Lung (tissue), 12 donors: Measurements from ENCODE around the gene RPS6KA2. TPM values are rescaled to one million over a fixed set of nuclear protein-coding genes. Genes with fewer than 3 reads are reported as not detected.
A peak's percentile ranks its signal among the peaks of the same experiment; 100 is the strongest.

ENCODE experiments used
- ATAC-seq: fragments of 200-7000 bp; cut with Tn5 transposase; one replicate; pipeline ENCODE4 v1.9.1; 2020; ENCODE audit warnings: moderate number of reproducible peaks; ENCODE audit not compliant: insufficient read depth, low FRiP score
- DNase-seq, 3 donors: peaks; one replicate each; pipeline ENCODE4 v3.0.0-alpha.2; 2013 to 2017
- H3K27ac ChIP-seq, 2 donors: one replicate each; pipeline ENCODE4 v1.5.1; 2013; ENCODE audit warnings: mild to moderate bottlenecking in 2 of 2, moderate library complexity in 2 of 2, control low read depth in 1 of 2, inconsistent platforms in 1 of 2, low read depth in 1 of 2, low read length in 1 of 2
- H3K27me3 ChIP-seq, 3 donors: one replicate each; pipeline ENCODE4 v1.5.1; 2013; ENCODE audit warnings: low read length in 2 of 3; ENCODE audit not compliant: control insufficient read depth in 3 of 3, insufficient read depth in 3 of 3
- H3K36me3 ChIP-seq, 4 donors: one replicate each; pipeline ENCODE4 v1.5.1; 2013; ENCODE audit warnings: low read length in 4 of 4, mild to moderate bottlenecking in 1 of 4, moderate library complexity in 1 of 4; ENCODE audit not compliant: control insufficient read depth in 4 of 4, insufficient read depth in 4 of 4
- H3K4me1 ChIP-seq, 5 donors: one replicate each; pipeline ENCODE4 v1.5.1; 2013; ENCODE audit warnings: low read length in 5 of 5, mild to moderate bottlenecking in 2 of 5, moderate library complexity in 1 of 5; ENCODE audit not compliant: control insufficient read depth in 5 of 5, insufficient read depth in 5 of 5
- H3K4me3 ChIP-seq: one replicate; pipeline ENCODE4 v1.5.1; 2013; ENCODE audit warnings: mild to moderate bottlenecking, control low read depth, moderate library complexity
- H3K9ac ChIP-seq, 2 donors: one replicate each; pipeline ENCODE4 v1.5.1; 2013; ENCODE audit warnings: low read length in 2 of 2, control low read depth in 1 of 2; ENCODE audit not compliant: insufficient read depth in 1 of 2
- H3K9me3 ChIP-seq, 4 donors: one replicate each; pipeline ENCODE4 v1.5.1; 2013; ENCODE audit warnings: low read length in 3 of 4, mild to moderate bottlenecking in 1 of 4, moderate library complexity in 1 of 4; ENCODE audit not compliant: control insufficient read depth in 4 of 4, insufficient read depth in 3 of 4
- CTCF ChIP-seq: IDR thresholded peaks from 2 replicates; pipeline ENCODE4 v1.5.1; 2012; ENCODE audit warnings: mild to moderate bottlenecking; ENCODE audit errors: control extremely low read depth, extremely low read depth
- WGBS, 2 donors: extraction: QIAGEN DNeasy Blood & Tissue Kit; methylation state at CpG; one replicate each; pipeline ENCODE4 v1.1.7; 2013; 5-methylcytosine and 5-hydroxymethylcytosine counted together
- polyA plus RNA-seq, 2 donors: library from polyadenylated mRNA; stranded (reverse); fragments of 200-250 nt; gene quantifications; one replicate each; pipeline ENCODE4 v1.2.1, GENCODE V29; 2013
- total RNA-seq, 2 donors: library from RNA; depleted of rRNA in 1 of 2; stranded (reverse); fragments of >200 nt in 1 of 2; gene quantifications; one replicate each; pipeline ENCODE4 v1.2.1, GENCODE V29; 2014 to 2021
- donor health status: control.
- donor health status: control.
- donor health status: Bipolar disorder and iron deficiency.
- donor health status: healthy.
- donor health status: DM: yes; HTN: yes; CAD: no.

Gene RPS6KA2
- total and polyA plus RNA-seq, 4 donors, result 61.9 to 185 (median 105) TPM

GRCh38 chr6:166629628-166630027 lies 2.6 kb upstream of the RPS6KA2 start:
- Histone ChIP-seq H3K9me3 (no peaks in the 10 kb centered on the region), H3K4me1 (peaks cover 0 to 21% (median 8%) of the 10 kb centered on the region in 5 donors), H3K9ac (no peak overlapping the region), H3K27ac (no peak overlapping the region), H3K27me3 (peaks cover 0 to 6% (median 4%) of the 10 kb centered on the region in 3 donors), H3K4me3 (no peak overlapping the region), H3K36me3 (no peaks in the 10 kb centered on the region)
- 75 to 80% methylated on average over 5 of the region's 5 CpGs for WGBS, 2 donors
- no peak for DNase-seq
- no peak for ATAC-seq
- TF ChIP-seq CTCF, result no peak

- no peak for TF ChIP-seq CTCF
- 0 to 1% methylated on average over 61 of the region's 61 CpGs for WGBS, 2 donors
Measured at GRCh38 chr6:166627875-166628801, 1.1 kb upstream of the RPS6KA2 start.

GRCh38 chr6:166626177-166627032 lies 646 bp downstream of the RPS6KA2 start:
- TF ChIP-seq CTCF, result no peak
- Histone ChIP-seq H3K36me3 (no peaks in the 10 kb centered on the region), H3K9me3 (no peaks in the 10 kb centered on the region), H3K27ac (peak overlapping the region; percentile 96 to 100), H3K9ac (peak overlapping the region in 1 of 2 donors; percentile 46), H3K4me3 (peak overlapping the region; percentile 95), H3K27me3 (peaks cover 0 to 6% (median 4%) of the 10 kb centered on the region in 3 donors), H3K4me1 (peaks cover 0 to 21% (median 13%) of the 10 kb centered on the region in 5 donors)
- WGBS, 2 donors, result 1 to 3% methylated on average over 60 to 66 of the region's 66 CpGs
- ATAC-seq, result peak; percentile 0
- peak; percentile 33 to 52 (median 43) for DNase-seq

More at GRCh38 chr6:166627875-166628801, 1.1 kb upstream of the RPS6KA2 start:
- Histone ChIP-seq H3K4me1 (peaks cover 0 to 21% (median 12%) of the 10 kb centered on the region in 5 donors), H3K9me3 (no peaks in the 10 kb centered on the region), H3K4me3 (peak overlapping the region; percentile 33), H3K27ac (peak overlapping the region; percentile 93 to 94), H3K36me3 (no peaks in the 10 kb centered on the region), H3K27me3 (peaks cover 0 to 6% (median 4%) of the 10 kb centered on the region in 3 donors), H3K9ac (peak overlapping the region in 1 of 2 donors; percentile 73)
- peak; percentile 12 for ATAC-seq
- peak in 2 of 3 donors; percentile 77 to 83 for DNase-seq
